Measurements from ENCODE around the gene MRPL10. TPM values are rescaled to one million over a fixed set of nuclear protein-coding genes. Genes with fewer than 3 reads are reported as not detected.
"Not testable (repeated sequence)": the region's sequence is repeated elsewhere in the genome, so short reads cannot be mapped to it uniquely, and the experiment has no call there.

MRPL10 gene
- total RNA-seq, 1 experiment from 2014 or later = 46.7 TPM

DNA sequence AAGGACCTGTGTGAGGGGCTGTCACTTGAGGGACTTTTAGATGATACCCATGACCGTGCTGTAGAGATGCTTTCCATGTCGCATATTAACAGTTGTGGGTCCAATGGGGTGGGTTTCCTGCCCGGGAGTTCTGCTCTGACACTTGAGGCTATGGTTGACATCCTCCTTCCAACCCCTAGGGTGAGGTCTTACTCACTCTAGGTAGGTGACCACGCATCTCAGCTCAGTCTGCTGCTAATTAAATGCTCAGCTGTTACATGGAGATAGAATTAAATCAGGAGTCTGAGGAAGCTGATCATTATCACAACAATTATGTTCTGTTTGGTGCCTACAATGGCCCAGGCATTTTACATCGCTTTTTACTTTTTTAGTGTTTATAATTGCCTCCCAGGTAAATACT lies 49.9 kb downstream of the MRPL10 start:
- no peaks in the 10 kb centered on the region for H3K36me3 ChIP-seq
- H3K27me3 ChIP-seq = peaks cover 4% of the 10 kb centered on the region; the same call in 1 of the 2 replicates
- DNase-seq = no peak
- no peak overlapping the region for H3K4me3 ChIP-seq
- no peak overlapping the region for H3K27ac ChIP-seq
- no peaks in the 10 kb centered on the region for H3K4me1 ChIP-seq
- no peaks in the 10 kb centered on the region for H3K9me3 ChIP-seq (replicated peaks)

DNA sequence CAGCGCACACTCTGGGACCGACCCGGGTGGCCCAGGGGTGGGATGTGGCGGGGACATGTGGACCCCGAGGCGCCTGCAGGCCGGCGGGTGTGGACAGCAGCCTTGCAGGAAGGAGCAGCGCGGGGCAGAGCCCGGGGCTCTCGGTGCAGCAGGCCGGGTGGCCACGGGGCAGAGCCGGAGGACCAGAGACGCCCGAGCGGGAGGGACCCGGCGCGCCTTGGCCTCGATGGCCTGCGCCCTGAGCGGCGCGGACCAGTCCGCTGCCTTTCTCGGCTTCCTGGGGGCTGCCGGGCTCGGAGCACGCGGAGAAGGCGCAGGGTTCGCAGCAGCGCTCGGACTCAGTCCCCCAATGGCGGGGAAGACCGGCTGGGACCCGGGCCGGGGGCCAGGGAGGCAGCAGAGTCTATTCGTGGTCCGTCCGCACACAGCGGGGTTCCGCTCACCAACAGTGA lies 53.1 kb downstream of the MRPL10 start:
- DNase-seq = no peak
- H3K9me3 ChIP-seq (replicated peaks) = no peaks in the 10 kb centered on the region
- H3K4me1 ChIP-seq = no peaks in the 10 kb centered on the region
- peaks cover 9% of the 10 kb centered on the region; the same call in 1 of the 2 replicates for H3K27me3 ChIP-seq
- H3K36me3 ChIP-seq = no peaks in the 10 kb centered on the region
- H3K4me3 ChIP-seq = no peak overlapping the region
- H3K27ac ChIP-seq = no peak overlapping the region

- no peaks in the 10 kb centered on the region for H3K9me3 ChIP-seq (replicated peaks)
- DNase-seq = peak; percentile 24 to 73
- H3K36me3 ChIP-seq = no peaks in the 10 kb centered on the region
- peaks cover 6% of the 10 kb centered on the region; the same call in 1 of the 2 replicates for H3K27me3 ChIP-seq
- no peak overlapping the region for H3K4me3 ChIP-seq
- no peaks in the 10 kb centered on the region for H3K4me1 ChIP-seq
- H3K27ac ChIP-seq = no peak overlapping the region
Measured at GRCh38 chr17:47776330-47777197, 54.8 kb downstream of the MRPL10 start.

DNA sequence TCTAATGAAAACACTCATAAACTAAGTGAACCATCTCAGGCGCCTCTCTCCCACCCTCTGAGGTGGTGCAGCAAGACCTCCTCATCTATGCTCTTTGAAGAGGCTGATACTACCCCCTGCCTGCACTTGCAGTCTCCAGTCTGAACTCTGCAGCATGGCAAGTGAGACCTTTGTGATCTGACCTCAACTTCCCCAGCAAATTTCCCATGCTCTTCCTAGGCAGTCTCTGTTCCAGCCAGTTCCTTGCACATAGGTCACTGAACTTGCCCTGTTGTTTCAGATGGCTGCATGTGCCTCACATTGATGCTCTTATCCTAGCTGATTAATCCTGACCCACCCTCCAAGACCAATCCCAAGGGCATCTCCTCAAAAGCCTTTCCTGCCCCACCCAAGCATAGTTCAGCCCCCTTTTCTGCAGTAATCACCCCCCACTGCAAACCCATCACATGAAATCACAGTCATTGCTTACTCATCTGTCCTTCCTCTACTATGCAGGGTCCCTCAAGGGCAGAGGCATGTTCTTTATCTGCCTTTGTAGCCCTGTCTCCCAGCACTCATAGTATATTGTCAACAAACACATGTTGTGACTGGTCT lies 56.3 kb downstream of the MRPL10 start:
- H3K27me3 ChIP-seq = peaks cover 6% of the 10 kb centered on the region; the same call in 1 of the 2 replicates
- no peaks in the 10 kb centered on the region for H3K4me1 ChIP-seq
- no peaks in the 10 kb centered on the region for H3K9me3 ChIP-seq (replicated peaks)
- H3K4me3 ChIP-seq = no peak overlapping the region
- DNase-seq = no peak
- no peak overlapping the region for H3K27ac ChIP-seq
- H3K36me3 ChIP-seq = no peaks in the 10 kb centered on the region

- H3K4me1 ChIP-seq = no peaks in the 10 kb centered on the region
- no peak overlapping the region for H3K27ac ChIP-seq
- no peak for DNase-seq
- H3K27me3 ChIP-seq = peaks cover 6% of the 10 kb centered on the region; the same call in 1 of the 2 replicates
- H3K9me3 ChIP-seq (replicated peaks) = no peaks in the 10 kb centered on the region
- no peak overlapping the region for H3K4me3 ChIP-seq
- H3K36me3 ChIP-seq = no peaks in the 10 kb centered on the region
Measured at GRCh38 chr17:47774331-47774730, 57.0 kb downstream of the MRPL10 start.

DNA sequence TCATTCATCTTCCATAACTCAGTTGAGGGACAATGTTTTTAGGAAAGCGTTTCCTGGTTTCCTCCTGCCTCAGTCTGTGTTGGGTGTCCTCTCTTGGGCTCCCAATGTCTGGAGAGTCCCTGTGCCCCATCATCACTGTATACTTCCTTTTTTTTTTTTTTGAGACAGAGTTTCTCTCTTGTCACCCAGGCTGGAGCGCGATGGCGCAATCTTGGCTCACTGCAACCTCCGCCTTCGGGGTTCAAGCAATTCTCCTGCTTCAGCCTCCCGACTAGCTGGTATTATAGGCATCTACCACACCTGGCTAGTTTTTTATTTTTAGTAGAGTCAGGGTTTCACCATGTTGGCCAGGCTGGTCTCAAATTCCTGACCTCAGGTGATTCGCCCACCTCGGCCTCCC lies 57.7 kb downstream of the MRPL10 start:
- not testable (repeated sequence) for H3K4me1 ChIP-seq; DNase-seq; H3K4me3 ChIP-seq; H3K9me3 ChIP-seq (replicated peaks); H3K27me3 ChIP-seq; H3K27ac ChIP-seq; H3K36me3 ChIP-seq

Other genes with a start within 250 kb of the MRPL10 start
- 530 and 537 TPM in 2 replicates for gene KPNB1, start 181.6 kb downstream of the MRPL10 start, total RNA-seq (2014; rRNA removed; shearing (Covaris generic))
- 14.4 and 15.6 TPM in 2 replicates for gene TBKBP1, start 137.4 kb downstream of the MRPL10 start, total RNA-seq (2014; rRNA removed; shearing (Covaris generic))
- not detected in 2 replicates for gene TBX21, start 98.3 kb downstream of the MRPL10 start, total RNA-seq (2014; rRNA removed; shearing (Covaris generic))
- gene OSBPL7, start 9.7 kb downstream of the MRPL10 start, total RNA-seq (2014; rRNA removed; shearing (Covaris generic)) = 8.3 and 10.5 TPM in 2 replicates
- gene LRRC46, start 129 bp upstream of the MRPL10 start, total RNA-seq (2014; rRNA removed; shearing (Covaris generic)) = 0.18 and 0.34 TPM in 2 replicates
- gene SCRN2, start 9.7 kb upstream of the MRPL10 start, total RNA-seq (2014; rRNA removed; shearing (Covaris generic)) = 8.0 and 12.9 TPM in 2 replicates
- gene SP6, start 19.6 kb upstream of the MRPL10 start, total RNA-seq (2014; rRNA removed; shearing (Covaris generic)) = not detected in 2 replicates
- gene SP2, start 64.7 kb upstream of the MRPL10 start, total RNA-seq (2014; rRNA removed; shearing (Covaris generic)) = 3.7 and 3.9 TPM in 2 replicates
- gene PNPO, start 110.0 kb upstream of the MRPL10 start, total RNA-seq (2014; rRNA removed; shearing (Covaris generic)) = 9.7 and 10.4 TPM in 2 replicates
- gene PRR15L, start 126.3 kb upstream of the MRPL10 start, total RNA-seq (2014; rRNA removed; shearing (Covaris generic)) = not detected in 2 replicates
- gene CDK5RAP3, start 139.6 kb upstream of the MRPL10 start, total RNA-seq (2014; rRNA removed; shearing (Covaris generic)) = 47.0 and 64.2 TPM in 2 replicates
- 0.32 TPM in 1 of 2 replicates, not detected in the other for gene COPZ2, start 206.3 kb upstream of the MRPL10 start, total RNA-seq (2014; rRNA removed; shearing (Covaris generic))
- gene NFE2L1, start 216.8 kb upstream of the MRPL10 start, total RNA-seq (2014; rRNA removed; shearing (Covaris generic)) = 75.1 and 78.1 TPM in 2 replicates

All from SJCRH30 (cell line).